Islet precursor cell (in vitro differentiated cells): ENCODE data around the gene RPA1.
"Not testable (repeated sequence)": the region's sequence is repeated elsewhere in the genome, so short reads cannot be mapped to it uniquely, and the experiment has no call there.

Experiments used
- DNase-seq: peaks from one replicate; pipeline ENCODE4 v3.0.0-alpha.2; 2018

Gene RPA1

GRCh38 chr17:1820528-1821252 is 9.1 kb upstream of the RPA1 start:
- no peak for DNase-seq

- peak; percentile 69 for DNase-seq
Measured at GRCh38 chr17:1829216-1829591, 601 bp upstream of the RPA1 start.

- no peak for DNase-seq
Measured at GRCh38 chr17:1830288-1830687, 483 bp downstream of the RPA1 start.

GRCh38 chr17:1834380-1835149 is 4.8 kb downstream of the RPA1 start:
- DNase-seq = no peak

- DNase-seq = no peak
Measured at GRCh38 chr17:1839516-1839915, 9.7 kb downstream of the RPA1 start.

GRCh38 chr17:1843947-1844346 is 14.1 kb downstream of the RPA1 start:
- DNase-seq = no peak

GRCh38 chr17:1847191-1847590 is 17.4 kb downstream of the RPA1 start:
- DNase-seq = peak; percentile 70

- DNase-seq = no peak
Measured at GRCh38 chr17:1852327-1852726, 22.5 kb downstream of the RPA1 start.

- no peak for DNase-seq
Measured at GRCh38 chr17:1853698-1854097, 23.9 kb downstream of the RPA1 start.

GRCh38 chr17:1856462-1856861 is 26.7 kb downstream of the RPA1 start:
- DNase-seq = not testable (repeated sequence)

GRCh38 chr17:1860978-1861377 is 31.2 kb downstream of the RPA1 start:
- no peak for DNase-seq

GRCh38 chr17:1861391-1862010 is 31.7 kb downstream of the RPA1 start:
- no peak for DNase-seq

- DNase-seq = no peak
Measured at GRCh38 chr17:1865252-1866037, 35.6 kb downstream of the RPA1 start.

- DNase-seq = no peak
Measured at GRCh38 chr17:1867307-1867706, 37.5 kb downstream of the RPA1 start.

- DNase-seq = no peak
Measured at GRCh38 chr17:1868090-1868489, 38.3 kb downstream of the RPA1 start.

GRCh38 chr17:1870592-1870991 is 40.8 kb downstream of the RPA1 start:
- DNase-seq = no peak

GRCh38 chr17:1871756-1872155 is 42.0 kb downstream of the RPA1 start:
- DNase-seq = no peak

GRCh38 chr17:1872254-1872653 is 42.4 kb downstream of the RPA1 start:
- no peak for DNase-seq

- DNase-seq = no peak
Measured at GRCh38 chr17:1872976-1873375, 43.2 kb downstream of the RPA1 start.

- DNase-seq = no peak
Measured at GRCh38 chr17:1873418-1873817, 43.6 kb downstream of the RPA1 start.

GRCh38 chr17:1875597-1875996 is 45.8 kb downstream of the RPA1 start:
- no peak for DNase-seq

- DNase-seq = no peak
Measured at GRCh38 chr17:1878419-1879121, 48.8 kb downstream of the RPA1 start.
